ENCODE results near the gene ZNF280D. TPM values are rescaled to one million over a fixed set of nuclear protein-coding genes. Genes with fewer than 3 reads are reported as not detected.

ZNF280D gene
- total and polyA plus RNA-seq, 2 of the 13 experiments (the other 11 are each of a cell fraction or from before 2014, with no cell fraction given), result 7.1 to 11.9 TPM

DNA sequence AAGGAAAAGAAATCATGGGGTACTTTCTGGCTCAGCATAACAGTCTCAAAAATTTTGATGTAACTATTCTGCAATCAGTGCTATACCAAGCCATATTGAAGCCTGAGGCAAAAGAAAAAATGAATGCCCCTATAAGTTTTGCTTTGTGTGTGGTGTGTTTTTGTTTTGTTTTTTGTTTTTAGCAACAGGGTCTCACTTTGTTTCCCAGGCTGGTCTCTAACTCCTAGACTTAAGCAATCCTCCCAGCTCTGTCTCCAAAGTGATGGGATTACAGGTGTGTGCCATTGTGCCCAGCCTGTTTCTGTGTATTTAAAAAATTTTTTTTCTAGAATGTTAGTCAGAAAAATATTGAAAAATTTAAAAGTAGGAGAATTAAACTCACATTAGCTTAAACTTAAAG, 93.2 kb downstream of the ZNF280D start:
- H3K27ac ChIP-seq (ENCODE audit: extremely low read length, insufficient read depth, low read length), result no peak overlapping the region
- H3K27me3 ChIP-seq (ENCODE audit: control insufficient read depth in 1 of 2, insufficient read depth in 2 of 2, low read length in 2 of 2), result no peaks in the 10 kb centered on the region
- ATAC-seq, result no peak
- H3K9ac ChIP-seq (ENCODE audit: insufficient read depth, low read depth, low read length), result no peak overlapping the region
- H3K4me3 ChIP-seq (replicated peaks in 1 of 3; ENCODE audit: insufficient read depth in 1 of 3, low read depth in 2 of 3, low read length in 3 of 3), result no peak overlapping the region
- no peak overlapping the region for H3K4me2 ChIP-seq (ENCODE audit: low read depth, low read length)
- DNase-seq (ENCODE audit: low spot score), result no peak
- H3K79me2 ChIP-seq (ENCODE audit: insufficient read depth, low read length), result no peaks in the 10 kb centered on the region
- no peaks in the 10 kb centered on the region for H4K20me1 ChIP-seq (ENCODE audit: insufficient read depth, low read length)
- H3K36me3 ChIP-seq (replicated peaks in 1 of 2; ENCODE audit: control insufficient read depth in 1 of 2, insufficient read depth in 2 of 2, low read length in 2 of 2), result no peaks in the 10 kb centered on the region
- no peaks in the 10 kb centered on the region for H3K4me1 ChIP-seq (ENCODE audit: insufficient read depth, low read length)
- ChIA-PET POLR2A (no interaction called here), CTCF (ENCODE audit: low intra/inter-chr PET ratio, low total read pairs) (no interaction called here)
- TF ChIP-seq FOXK1 (CRISPR knock-in tag; IDR thresholded peaks at IDR 0.05; ENCODE audit: borderline replicate concordance, low read depth), result no peak
- TF ChIP-seq ZNF619 (CRISPR knock-in tag; IDR thresholded peaks at IDR 0.05), result no peak
- TF ChIP-seq NR1H2 (CRISPR knock-in tag; IDR thresholded peaks at IDR 0.05; ENCODE audit: borderline replicate concordance, low read depth), result no peak
- no peak for TF ChIP-seq ZNF12 (CRISPR knock-in tag; IDR thresholded peaks at IDR 0.05)
- TF ChIP-seq, protein P1, sequence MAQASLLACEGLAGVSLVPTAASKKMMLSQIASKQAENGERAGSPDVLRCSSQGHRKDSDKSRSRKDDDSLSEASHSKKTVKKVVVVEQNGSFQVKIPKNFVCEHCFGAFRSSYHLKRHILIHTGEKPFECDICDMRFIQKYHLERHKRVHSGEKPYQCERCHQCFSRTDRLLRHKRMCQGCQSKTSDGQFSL (CRISPR knock-in tag; IDR thresholded peaks at IDR 0.05), result no peak
- TF ChIP-seq, protein P2, sequence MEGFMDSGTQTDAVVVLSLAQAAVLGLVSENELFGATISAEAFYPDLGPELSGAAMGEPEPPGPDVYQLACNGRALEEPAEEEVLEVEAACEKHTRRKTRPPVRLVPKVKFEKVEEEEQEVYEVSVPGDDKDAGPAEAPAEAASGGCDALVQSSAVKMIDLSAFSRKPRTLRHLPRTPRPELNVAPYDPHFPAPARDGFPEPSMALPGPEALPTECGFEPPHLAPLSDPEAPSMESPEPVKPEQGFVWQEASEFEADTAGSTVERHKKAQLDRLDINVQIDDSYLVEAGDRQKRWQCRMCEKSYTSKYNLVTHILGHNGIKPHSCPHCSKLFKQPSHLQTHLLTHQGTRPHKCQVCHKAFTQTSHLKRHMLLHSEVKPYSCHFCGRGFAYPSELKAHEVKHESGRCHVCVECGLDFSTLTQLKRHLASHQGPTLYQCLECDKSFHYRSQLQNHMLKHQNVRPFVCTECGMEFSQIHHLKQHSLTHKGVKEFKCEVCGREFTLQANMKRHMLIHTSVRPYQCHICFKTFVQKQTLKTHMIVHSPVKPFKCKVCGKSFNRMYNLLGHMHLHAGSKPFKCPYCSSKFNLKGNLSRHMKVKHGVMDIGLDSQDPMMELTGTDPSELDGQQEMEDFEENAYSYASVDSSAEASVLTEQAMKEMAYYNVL (CRISPR knock-in tag; IDR thresholded peaks at IDR 0.05; ENCODE audit: borderline replicate concordance), result no peak
- no peak overlapping the region for H2AFZ ChIP-seq (ENCODE audit: low read length)
- BruUV-seq (replicated peaks), result no TSS peak
- no peaks in the 10 kb centered on the region for H3K9me3 ChIP-seq (ENCODE audit: low read length)
- no peak for FAIRE-seq
- intact Hi-C loops (cut with micrococcal nuclease; ENCODE audit: unreplicated experiment), result no loop called here
- in situ Hi-C loops (cut with HindIII; ENCODE audit: extremely low pct_ligation_motif_present, low pct_unique_long_range_greater_than_20kb), result no loop called here

DNA sequence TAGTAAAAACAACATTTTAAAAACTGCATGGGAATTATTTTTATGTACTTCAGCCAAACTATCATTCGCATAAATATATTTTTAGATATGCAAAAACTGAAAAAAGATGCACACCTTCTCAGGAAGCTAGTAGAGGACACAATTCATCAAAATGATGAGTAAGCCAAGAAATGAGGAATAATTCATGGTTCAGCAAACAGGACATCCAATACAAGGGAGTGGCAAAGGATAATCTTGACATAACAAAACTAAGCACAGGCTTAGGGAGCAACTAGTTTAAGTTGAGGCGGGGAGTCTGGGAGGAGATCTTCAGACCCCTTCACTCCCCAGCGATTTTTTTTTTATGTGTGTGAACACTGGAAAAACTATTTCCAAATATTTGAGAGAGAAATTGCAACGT, 93.7 kb downstream of the ZNF280D start:
- intact Hi-C loops (cut with micrococcal nuclease; ENCODE audit: unreplicated experiment) (no loop called here), in situ Hi-C loops (cut with HindIII; ENCODE audit: extremely low pct_ligation_motif_present, low pct_unique_long_range_greater_than_20kb) (no loop called here)
- Histone ChIP-seq H2AFZ (ENCODE audit: low read length) (no peak overlapping the region), H3K36me3 (replicated peaks in 1 of 2; ENCODE audit: control insufficient read depth in 1 of 2, insufficient read depth in 2 of 2, low read length in 2 of 2) (no peaks in the 10 kb centered on the region), H3K27me3 (ENCODE audit: control insufficient read depth in 1 of 2, insufficient read depth in 2 of 2, low read length in 2 of 2) (no peaks in the 10 kb centered on the region), H3K9ac (ENCODE audit: insufficient read depth, low read depth, low read length) (no peak overlapping the region), H4K20me1 (ENCODE audit: insufficient read depth, low read length) (no peaks in the 10 kb centered on the region), H3K4me1 (ENCODE audit: insufficient read depth, low read length) (no peaks in the 10 kb centered on the region), H3K4me2 (ENCODE audit: low read depth, low read length) (no peak overlapping the region), H3K4me3 (replicated peaks in 1 of 3; ENCODE audit: insufficient read depth in 1 of 3, low read depth in 2 of 3, low read length in 3 of 3) (no peak overlapping the region), H3K9me3 (ENCODE audit: low read length) (no peaks in the 10 kb centered on the region), H3K79me2 (ENCODE audit: insufficient read depth, low read length) (no peaks in the 10 kb centered on the region), H3K27ac (ENCODE audit: extremely low read length, insufficient read depth, low read length) (no peak overlapping the region)
- no peak for ATAC-seq
- BruUV-seq (replicated peaks), result no TSS peak
- CTCF ChIA-PET (ENCODE audit: low intra/inter-chr PET ratio, low total read pairs), result no interaction called here
- FAIRE-seq, result no peak
- no peak for DNase-seq (ENCODE audit: low spot score)
- POLR2A ChIA-PET, result no interaction called here
- WGBS (ENCODE audit: low lambda C conversion rate), result 76% methylated on average over 4 of the region's 4 CpGs
- TF ChIP-seq IKZF4 (CRISPR knock-in tag; IDR thresholded peaks at IDR 0.05; ENCODE audit: borderline replicate concordance, low read depth, not compliant biosample characterization) (no peak), RARA (CRISPR knock-in tag; IDR thresholded peaks at IDR 0.05) (no peak), FOXA1 (IDR thresholded peaks at IDR 0.05) (no peak), FOXA1 (CRISPR knock-in tag; IDR thresholded peaks at IDR 0.05) (no peak), SOX13 (IDR thresholded peaks at IDR 0.05) (no peak), SOX13 (CRISPR knock-in tag; conservative IDR thresholded peaks at IDR 0.05 in 1 of 2, IDR thresholded peaks at IDR 0.05 in 1 of 2) (no peak)
- TF ChIP-seq, protein P3, sequence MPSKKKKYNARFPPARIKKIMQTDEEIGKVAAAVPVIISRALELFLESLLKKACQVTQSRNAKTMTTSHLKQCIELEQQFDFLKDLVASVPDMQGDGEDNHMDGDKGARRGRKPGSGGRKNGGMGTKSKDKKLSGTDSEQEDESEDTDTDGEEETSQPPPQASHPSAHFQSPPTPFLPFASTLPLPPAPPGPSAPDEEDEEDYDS (CRISPR knock-in tag; IDR thresholded peaks at IDR 0.05), result no peak
- TF ChIP-seq, protein P4, sequence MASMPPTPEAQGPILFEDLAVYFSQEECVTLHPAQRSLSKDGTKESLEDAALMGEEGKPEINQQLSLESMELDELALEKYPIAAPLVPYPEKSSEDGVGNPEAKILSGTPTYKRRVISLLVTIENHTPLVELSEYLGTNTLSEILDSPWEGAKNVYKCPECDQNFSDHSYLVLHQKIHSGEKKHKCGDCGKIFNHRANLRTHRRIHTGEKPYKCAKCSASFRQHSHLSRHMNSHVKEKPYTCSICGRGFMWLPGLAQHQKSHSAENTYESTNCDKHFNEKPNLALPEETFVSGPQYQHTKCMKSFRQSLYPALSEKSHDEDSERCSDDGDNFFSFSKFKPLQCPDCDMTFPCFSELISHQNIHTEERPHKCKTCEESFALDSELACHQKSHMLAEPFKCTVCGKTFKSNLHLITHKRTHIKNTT (CRISPR knock-in tag; IDR thresholded peaks at IDR 0.05), result no peak
- TF ChIP-seq, protein P5, sequence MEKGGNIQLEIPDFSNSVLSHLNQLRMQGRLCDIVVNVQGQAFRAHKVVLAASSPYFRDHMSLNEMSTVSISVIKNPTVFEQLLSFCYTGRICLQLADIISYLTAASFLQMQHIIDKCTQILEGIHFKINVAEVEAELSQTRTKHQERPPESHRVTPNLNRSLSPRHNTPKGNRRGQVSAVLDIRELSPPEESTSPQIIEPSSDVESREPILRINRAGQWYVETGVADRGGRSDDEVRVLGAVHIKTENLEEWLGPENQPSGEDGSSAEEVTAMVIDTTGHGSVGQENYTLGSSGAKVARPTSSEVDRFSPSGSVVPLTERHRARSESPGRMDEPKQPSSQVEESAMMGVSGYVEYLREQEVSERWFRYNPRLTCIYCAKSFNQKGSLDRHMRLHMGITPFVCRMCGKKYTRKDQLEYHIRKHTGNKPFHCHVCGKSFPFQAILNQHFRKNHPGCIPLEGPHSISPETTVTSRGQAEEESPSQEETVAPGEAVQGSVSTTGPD (CRISPR knock-in tag; IDR thresholded peaks at IDR 0.05), result no peak
